Measurements from ENCODE around the gene IGFBP1. TPM values are rescaled to one million over a fixed set of nuclear protein-coding genes. Genes with fewer than 3 reads are reported as not detected.

IGFBP1 gene
- total and polyA plus RNA-seq, 2 of the 13 experiments (the other 11 are each of a cell fraction or from before 2014, with no cell fraction given), result 5.4 to 885 TPM

DNA sequence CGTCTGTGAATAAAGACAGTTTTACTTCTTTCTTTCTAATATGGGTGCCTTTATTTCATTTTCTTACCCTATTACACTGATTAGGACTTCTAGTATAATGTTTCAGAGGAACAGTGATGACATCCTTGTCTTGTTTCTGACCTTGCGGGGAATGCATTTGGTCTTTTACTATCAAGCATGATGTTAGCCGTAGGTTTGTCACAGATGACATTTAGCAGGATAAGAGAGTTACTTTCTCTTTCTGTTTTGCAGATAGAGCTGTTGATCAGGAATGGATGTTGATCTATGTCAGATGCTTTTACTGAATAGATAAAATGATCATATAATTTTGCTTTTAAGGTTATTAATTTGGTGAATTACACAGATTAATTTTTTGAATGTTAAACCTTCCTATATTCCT is 39.4 kb downstream of the IGFBP1 start:
- in situ Hi-C loops (cut with HindIII; ENCODE audit: extremely low pct_ligation_motif_present, low pct_unique_long_range_greater_than_20kb) (loop anchor here (25.0 kb wide), 1 partner anchor 185 kb away; no protein-coding TSS in a partner anchor), intact Hi-C loops (cut with micrococcal nuclease; ENCODE audit: unreplicated experiment) (loop anchor here (10.0 kb wide), 1 partner anchor 287 kb away; no protein-coding TSS in a partner anchor)
- WGBS (ENCODE audit: low lambda C conversion rate), result 33% methylated on average over 3 of the region's 3 CpGs
- Histone ChIP-seq H3K4me1 (ENCODE audit: insufficient read depth, low read length) (peaks cover 4% of the 10 kb centered on the region; the same call in 1 of the 2 replicates), H3K4me2 (ENCODE audit: low read depth, low read length) (no peak overlapping the region), H2AFZ (ENCODE audit: low read length) (no peak overlapping the region), H3K27ac (ENCODE audit: extremely low read length, insufficient read depth, low read length) (no peak overlapping the region), H3K9me3 (ENCODE audit: low read length) (no peaks in the 10 kb centered on the region), H3K27me3 (ENCODE audit: control insufficient read depth in 1 of 2, insufficient read depth in 2 of 2, low read length in 2 of 2) (peaks cover 1 to 14% of the 10 kb centered on the region in 2 experiments; a peak in 2 of 5 replicates), H3K79me2 (ENCODE audit: insufficient read depth, low read length) (no peaks in the 10 kb centered on the region), H3K36me3 (replicated peaks in 1 of 2; ENCODE audit: control insufficient read depth in 1 of 2, insufficient read depth in 2 of 2, low read length in 2 of 2) (no peaks in the 10 kb centered on the region), H3K4me3 (replicated peaks in 1 of 3; ENCODE audit: insufficient read depth in 1 of 3, low read depth in 2 of 3, low read length in 3 of 3) (no peak overlapping the region), H4K20me1 (ENCODE audit: insufficient read depth, low read length) (no peaks in the 10 kb centered on the region), H3K9ac (ENCODE audit: insufficient read depth, low read depth, low read length) (no peak overlapping the region)
- no TSS peak for BruUV-seq (replicated peaks)
- DNase-seq (ENCODE audit: low spot score) (no peak), FAIRE-seq (no peak), ATAC-seq (no peak)
- ChIA-PET CTCF (ENCODE audit: low intra/inter-chr PET ratio, low total read pairs) (no interaction called here), POLR2A (no interaction called here)
- TF ChIP-seq ZKSCAN8 (CRISPR knock-in tag; IDR thresholded peaks at IDR 0.05; ENCODE audit: borderline replicate concordance) (no peak), RFXANK (CRISPR knock-in tag; IDR thresholded peaks at IDR 0.05) (no peak), SMARCE1 (IDR thresholded peaks at IDR 0.05; ENCODE audit: borderline replicate concordance) (no peak), MIER3 (CRISPR knock-in tag; IDR thresholded peaks at IDR 0.05; ENCODE audit: borderline replicate concordance) (no peak), KLF13 (CRISPR knock-in tag; IDR thresholded peaks at IDR 0.05) (no peak), ZSCAN21 (CRISPR knock-in tag; IDR thresholded peaks at IDR 0.05; ENCODE audit: borderline replicate concordance) (no peak), ESRRA (CRISPR knock-in tag; IDR thresholded peaks at IDR 0.05; ENCODE audit: low read depth) (no peak), ZNF878 (CRISPR knock-in tag; IDR thresholded peaks at IDR 0.05) (no peak), YEATS2 (CRISPR knock-in tag; IDR thresholded peaks at IDR 0.05; ENCODE audit: borderline replicate concordance) (no peak), NFATC3 (CRISPR knock-in tag; IDR thresholded peaks at IDR 0.05) (no peak), ZNF10 (CRISPR knock-in tag; IDR thresholded peaks at IDR 0.05; ENCODE audit: borderline replicate concordance, low read depth) (no peak), HNF4G (IDR thresholded peaks at IDR 0.05; ENCODE audit: borderline replicate concordance, low read depth, low read length) (no peak), HNF4G (CRISPR knock-in tag; IDR thresholded peaks at IDR 0.05; ENCODE audit: borderline replicate concordance, low read depth) (no peak), SNAPC2 (CRISPR knock-in tag; IDR thresholded peaks at IDR 0.05) (no peak)
- TF ChIP-seq, protein P1, sequence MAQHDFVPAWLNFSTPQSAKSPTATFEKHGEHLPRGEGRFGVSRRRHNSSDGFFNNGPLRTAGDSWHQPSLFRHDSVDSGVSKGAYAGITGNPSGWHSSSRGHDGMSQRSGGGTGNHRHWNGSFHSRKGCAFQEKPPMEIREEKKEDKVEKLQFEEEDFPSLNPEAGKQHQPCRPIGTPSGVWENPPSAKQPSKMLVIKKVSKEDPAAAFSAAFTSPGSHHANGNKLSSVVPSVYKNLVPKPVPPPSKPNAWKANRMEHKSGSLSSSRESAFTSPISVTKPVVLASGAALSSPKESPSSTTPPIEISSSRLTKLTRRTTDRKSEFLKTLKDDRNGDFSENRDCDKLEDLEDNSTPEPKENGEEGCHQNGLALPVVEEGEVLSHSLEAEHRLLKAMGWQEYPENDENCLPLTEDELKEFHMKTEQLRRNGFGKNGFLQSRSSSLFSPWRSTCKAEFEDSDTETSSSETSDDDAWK (CRISPR knock-in tag; IDR thresholded peaks at IDR 0.05), result no peak
- TF ChIP-seq, protein P2, sequence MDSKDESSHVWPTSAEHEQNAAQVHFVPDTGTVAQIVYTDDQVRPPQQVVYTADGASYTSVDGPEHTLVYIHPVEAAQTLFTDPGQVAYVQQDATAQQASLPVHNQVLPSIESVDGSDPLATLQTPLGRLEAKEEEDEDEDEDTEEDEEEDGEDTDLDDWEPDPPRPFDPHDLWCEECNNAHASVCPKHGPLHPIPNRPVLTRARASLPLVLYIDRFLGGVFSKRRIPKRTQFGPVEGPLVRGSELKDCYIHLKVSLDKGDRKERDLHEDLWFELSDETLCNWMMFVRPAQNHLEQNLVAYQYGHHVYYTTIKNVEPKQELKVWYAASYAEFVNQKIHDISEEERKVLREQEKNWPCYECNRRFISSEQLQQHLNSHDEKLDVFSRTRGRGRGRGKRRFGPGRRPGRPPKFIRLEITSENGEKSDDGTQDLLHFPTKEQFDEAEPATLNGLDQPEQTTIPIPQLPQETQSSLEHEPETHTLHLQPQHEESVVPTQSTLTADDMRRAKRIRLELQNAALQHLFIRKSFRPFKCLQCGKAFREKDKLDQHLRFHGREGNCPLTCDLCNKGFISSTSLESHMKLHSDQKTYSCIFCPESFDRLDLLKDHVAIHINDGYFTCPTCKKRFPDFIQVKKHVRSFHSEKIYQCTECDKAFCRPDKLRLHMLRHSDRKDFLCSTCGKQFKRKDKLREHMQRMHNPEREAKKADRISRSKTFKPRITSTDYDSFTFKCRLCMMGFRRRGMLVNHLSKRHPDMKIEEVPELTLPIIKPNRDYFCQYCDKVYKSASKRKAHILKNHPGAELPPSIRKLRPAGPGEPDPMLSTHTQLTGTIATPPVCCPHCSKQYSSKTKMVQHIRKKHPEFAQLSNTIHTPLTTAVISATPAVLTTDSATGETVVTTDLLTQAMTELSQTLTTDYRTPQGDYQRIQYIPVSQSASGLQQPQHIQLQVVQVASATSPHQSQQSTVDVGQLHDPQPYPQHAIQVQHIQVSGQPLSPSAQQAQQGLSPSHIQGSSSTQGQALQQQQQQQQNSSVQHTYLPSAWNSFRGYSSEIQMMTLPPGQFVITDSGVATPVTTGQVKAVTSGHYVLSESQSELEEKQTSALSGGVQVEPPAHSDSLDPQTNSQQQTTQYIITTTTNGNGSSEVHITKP (CRISPR knock-in tag; IDR thresholded peaks at IDR 0.05; ENCODE audit: low read depth), result no peak

Data from HepG2 (cell line).